Ishikawa (cell line): ENCODE measurements around the gene PRDM4.

Experiments
- CEBPB ChIP-seq: IDR thresholded peaks from 2 replicates; pipeline ENCODE4 v1.6.1; 2012
- CREB1 ChIP-seq: IDR thresholded peaks from 2 replicates; pipeline ENCODE4 v1.6.1; 2012; ENCODE audit warnings: low read depth
- EGR1 ChIP-seq: IDR thresholded peaks from 2 replicates; pipeline ENCODE4 v1.6.1; 2012
- EP300 ChIP-seq: IDR thresholded peaks from 2 replicates; pipeline ENCODE4 v1.6.1; 2012; ENCODE audit warnings: borderline replicate concordance
- FOXM1 ChIP-seq: IDR thresholded peaks from 2 replicates; pipeline ENCODE4 v1.6.1; 2012; ENCODE audit warnings: low read depth, borderline replicate concordance
- NFIC ChIP-seq: IDR thresholded peaks from 2 replicates; pipeline ENCODE4 v1.6.1; 2012
- RAD21 ChIP-seq: IDR thresholded peaks from 2 replicates; pipeline ENCODE4 v1.6.1; 2012; ENCODE audit warnings: low read depth
- TAF1 ChIP-seq: IDR thresholded peaks from 2 replicates; pipeline ENCODE4 v1.6.1; 2012; ENCODE audit warnings: low read depth, mild to moderate bottlenecking
- TCF12 ChIP-seq: IDR thresholded peaks from 2 replicates; pipeline ENCODE4 v1.6.1; 2012; ENCODE audit warnings: low read depth
- TEAD4 ChIP-seq: IDR thresholded peaks from 2 replicates; pipeline ENCODE4 v1.6.1; 2012
- YY1 ChIP-seq: IDR thresholded peaks from 2 replicates; pipeline ENCODE4 v1.6.1; 2012; ENCODE audit warnings: low read depth
- ZBTB7A ChIP-seq: IDR thresholded peaks from 2 replicates; pipeline ENCODE4 v1.6.1; 2012; ENCODE audit warnings: low read depth
- TF ChIP-seq, protein P1 (sequence below): IDR thresholded peaks from 2 replicates; pipeline ENCODE4 v1.6.1; 2012
- TF ChIP-seq, protein P2 (sequence below): IDR thresholded peaks from 2 replicates; pipeline ENCODE4 v1.6.1; 2012
- TF ChIP-seq, protein P3 (sequence below): IDR thresholded peaks from 2 replicates; pipeline ENCODE4 v1.6.1; 2012; ENCODE audit warnings: low read depth, mild to moderate bottlenecking

Gene PRDM4

DNA sequence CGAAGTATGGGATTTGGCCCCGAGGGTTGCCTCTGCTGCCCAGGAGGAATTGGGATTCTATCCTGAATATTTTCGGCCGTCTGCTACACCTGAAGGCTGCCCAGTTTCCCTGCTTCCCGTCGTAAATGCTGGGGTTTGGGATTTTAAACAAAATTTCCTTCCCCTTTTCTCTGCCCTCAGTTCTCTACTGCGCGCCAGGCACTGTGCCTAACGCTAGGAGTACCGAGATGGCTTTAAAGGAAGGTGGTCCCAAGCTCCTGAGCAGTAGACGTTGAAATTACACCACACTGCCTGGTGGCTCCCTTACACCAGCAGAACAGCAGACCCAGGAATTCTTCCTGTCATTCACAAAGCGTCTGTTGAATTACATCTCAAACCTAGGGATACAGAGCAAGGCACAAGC, 566 bp upstream of the PRDM4 start:
- TF ChIP-seq CREB1 (no peak), EGR1 (no peak), NFIC (no peak), TAF1 (0 out of 2 replicates have a peak, but pooled peaks have one; percentile 3)

DNA sequence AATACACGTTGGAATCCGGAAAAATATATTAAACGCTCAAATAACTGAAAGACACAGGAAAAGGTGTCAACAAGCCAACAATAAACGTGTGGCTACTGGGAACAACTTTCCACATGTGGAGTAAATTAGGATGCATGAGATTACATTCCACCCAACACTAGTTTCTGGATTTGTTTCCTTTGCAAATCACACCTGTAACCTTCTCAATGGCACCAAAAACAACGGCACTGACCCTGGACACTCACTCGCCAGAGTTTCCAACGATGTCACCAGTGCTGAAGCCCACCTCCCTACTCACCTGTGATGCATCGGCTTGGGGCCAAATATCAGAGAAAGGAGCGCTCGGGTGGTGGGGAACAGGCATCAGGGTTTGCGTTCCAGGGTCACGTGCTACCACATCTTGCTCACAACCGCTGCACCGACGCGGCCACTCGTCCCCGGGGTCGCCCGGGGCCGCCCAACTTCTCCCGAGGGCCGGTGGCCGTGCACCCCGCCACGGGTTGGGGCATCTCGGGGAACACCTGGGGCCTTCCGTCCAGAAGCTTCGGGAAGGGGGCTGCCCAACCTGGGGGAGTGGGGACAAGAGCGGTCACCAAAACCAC, 629 bp downstream of the PRDM4 start:
- TF ChIP-seq, protein P1, sequence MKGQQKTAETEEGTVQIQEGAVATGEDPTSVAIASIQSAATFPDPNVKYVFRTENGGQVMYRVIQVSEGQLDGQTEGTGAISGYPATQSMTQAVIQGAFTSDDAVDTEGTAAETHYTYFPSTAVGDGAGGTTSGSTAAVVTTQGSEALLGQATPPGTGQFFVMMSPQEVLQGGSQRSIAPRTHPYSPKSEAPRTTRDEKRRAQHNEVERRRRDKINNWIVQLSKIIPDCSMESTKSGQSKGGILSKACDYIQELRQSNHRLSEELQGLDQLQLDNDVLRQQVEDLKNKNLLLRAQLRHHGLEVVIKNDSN: peak; percentile 87
- no peak for TF ChIP-seq RAD21

DNA sequence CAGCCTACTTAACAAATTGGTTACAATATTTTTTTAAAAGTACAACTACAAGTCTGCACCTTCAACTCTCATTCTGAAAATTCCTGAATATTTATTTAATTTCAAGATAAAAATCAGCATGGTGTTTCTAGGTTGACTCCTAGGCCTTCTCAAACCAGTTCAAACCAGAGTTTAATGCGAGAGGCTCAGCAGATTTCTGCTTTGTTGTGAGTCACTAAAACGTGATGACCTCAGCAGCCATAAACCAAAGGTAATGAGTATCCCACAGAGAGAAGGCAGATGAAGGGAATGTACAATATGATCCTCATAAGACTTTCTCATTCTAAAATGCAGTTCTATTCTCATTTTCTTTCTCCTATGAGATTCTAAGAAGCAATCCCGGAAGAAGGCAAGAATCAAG, 1.5 kb downstream of the PRDM4 start:
- TF ChIP-seq FOXM1: no peak
- TF ChIP-seq CREB1: no peak
- TF ChIP-seq YY1: no peak
- no peak for TF ChIP-seq NFIC
- no peak for TF ChIP-seq TCF12
- no peak for TF ChIP-seq CEBPB
- TF ChIP-seq EP300: no peak
- TF ChIP-seq EGR1: no peak
- TF ChIP-seq, protein P2, sequence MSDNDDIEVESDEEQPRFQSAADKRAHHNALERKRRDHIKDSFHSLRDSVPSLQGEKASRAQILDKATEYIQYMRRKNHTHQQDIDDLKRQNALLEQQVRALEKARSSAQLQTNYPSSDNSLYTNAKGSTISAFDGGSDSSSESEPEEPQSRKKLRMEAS: no peak

DNA sequence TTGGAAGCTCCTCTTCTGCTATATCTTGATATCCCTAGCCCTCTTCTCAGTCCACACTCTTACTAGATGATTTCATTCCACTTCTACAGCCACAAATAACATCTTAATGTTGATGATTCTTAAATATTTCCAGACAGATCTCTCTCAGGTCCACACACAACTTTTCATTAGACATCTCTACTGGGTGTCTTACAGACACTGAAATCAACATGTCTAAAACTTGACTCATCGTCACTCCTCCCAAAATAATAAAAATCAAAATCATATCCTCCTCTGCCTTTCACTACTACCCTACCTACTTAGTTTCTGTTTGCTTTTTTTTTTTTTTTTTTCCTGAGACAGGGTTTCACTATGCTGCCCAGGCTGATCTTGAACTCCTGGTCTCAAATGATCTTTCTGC, 11.9 kb downstream of the PRDM4 start:
- TF ChIP-seq, protein P1: no peak
- TF ChIP-seq EGR1 (no peak), ZBTB7A (no peak), TCF12 (no peak), RAD21 (no peak), FOXM1 (no peak), CREB1 (no peak), YY1 (no peak), CEBPB (no peak), NFIC (no peak)

DNA sequence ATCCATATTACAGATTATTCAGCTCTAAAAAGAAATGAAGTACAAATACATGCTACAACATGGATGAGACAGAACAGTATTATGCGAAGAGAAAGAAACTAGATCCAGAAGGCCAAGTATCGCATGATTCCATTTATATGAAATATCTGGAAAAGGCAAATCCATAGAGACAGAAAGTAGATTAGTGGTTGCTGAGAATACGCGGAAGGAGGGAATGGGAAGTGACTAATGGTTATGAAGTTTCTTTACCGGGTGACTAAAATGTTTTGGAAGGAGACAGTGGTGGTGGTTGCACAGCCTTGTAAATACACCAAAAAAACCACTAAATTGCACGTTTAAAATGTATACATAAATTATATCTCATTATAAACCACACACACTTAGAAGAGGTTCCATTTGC, 12.5 kb downstream of the PRDM4 start:
- TF ChIP-seq EGR1 (no peak), TAF1 (no peak), NFIC (no peak), EP300 (no peak), ZBTB7A (no peak), YY1 (no peak), FOXM1 (no peak), CEBPB (no peak), TEAD4 (no peak), TCF12 (no peak), RAD21 (no peak), CREB1 (no peak)
- TF ChIP-seq, protein P3, sequence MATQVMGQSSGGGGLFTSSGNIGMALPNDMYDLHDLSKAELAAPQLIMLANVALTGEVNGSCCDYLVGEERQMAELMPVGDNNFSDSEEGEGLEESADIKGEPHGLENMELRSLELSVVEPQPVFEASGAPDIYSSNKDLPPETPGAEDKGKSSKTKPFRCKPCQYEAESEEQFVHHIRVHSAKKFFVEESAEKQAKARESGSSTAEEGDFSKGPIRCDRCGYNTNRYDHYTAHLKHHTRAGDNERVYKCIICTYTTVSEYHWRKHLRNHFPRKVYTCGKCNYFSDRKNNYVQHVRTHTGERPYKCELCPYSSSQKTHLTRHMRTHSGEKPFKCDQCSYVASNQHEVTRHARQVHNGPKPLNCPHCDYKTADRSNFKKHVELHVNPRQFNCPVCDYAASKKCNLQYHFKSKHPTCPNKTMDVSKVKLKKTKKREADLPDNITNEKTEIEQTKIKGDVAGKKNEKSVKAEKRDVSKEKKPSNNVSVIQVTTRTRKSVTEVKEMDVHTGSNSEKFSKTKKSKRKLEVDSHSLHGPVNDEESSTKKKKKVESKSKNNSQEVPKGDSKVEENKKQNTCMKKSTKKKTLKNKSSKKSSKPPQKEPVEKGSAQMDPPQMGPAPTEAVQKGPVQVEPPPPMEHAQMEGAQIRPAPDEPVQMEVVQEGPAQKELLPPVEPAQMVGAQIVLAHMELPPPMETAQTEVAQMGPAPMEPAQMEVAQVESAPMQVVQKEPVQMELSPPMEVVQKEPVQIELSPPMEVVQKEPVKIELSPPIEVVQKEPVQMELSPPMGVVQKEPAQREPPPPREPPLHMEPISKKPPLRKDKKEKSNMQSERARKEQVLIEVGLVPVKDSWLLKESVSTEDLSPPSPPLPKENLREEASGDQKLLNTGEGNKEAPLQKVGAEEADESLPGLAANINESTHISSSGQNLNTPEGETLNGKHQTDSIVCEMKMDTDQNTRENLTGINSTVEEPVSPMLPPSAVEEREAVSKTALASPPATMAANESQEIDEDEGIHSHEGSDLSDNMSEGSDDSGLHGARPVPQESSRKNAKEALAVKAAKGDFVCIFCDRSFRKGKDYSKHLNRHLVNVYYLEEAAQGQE: no peak
- TF ChIP-seq, protein P2: no peak
- TF ChIP-seq, protein P1: no peak

DNA sequence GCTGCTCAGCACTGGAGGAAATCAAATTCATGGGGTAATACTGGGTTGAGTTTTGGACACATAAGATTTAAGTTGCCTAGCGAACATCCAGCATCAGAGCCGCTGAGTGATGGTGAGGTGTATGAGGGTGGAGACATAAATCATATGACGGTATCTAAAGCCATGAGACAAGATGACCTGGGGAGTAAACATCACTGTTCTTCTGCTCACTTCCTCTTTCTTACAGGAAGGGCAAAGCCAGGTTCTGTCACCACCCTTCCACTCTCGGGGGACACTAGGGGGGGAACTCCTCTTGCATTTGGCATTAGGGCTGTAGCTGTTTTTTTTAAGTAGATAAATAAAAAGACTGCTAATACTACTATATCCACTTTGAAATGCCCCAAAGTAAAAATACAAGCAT, 24.0 kb downstream of the PRDM4 start:
- TF ChIP-seq TEAD4 (no peak), NFIC (no peak), EP300 (no peak), EGR1 (no peak), ZBTB7A (no peak), RAD21 (no peak), YY1 (no peak), TAF1 (no peak), CEBPB (no peak), CREB1 (no peak), FOXM1 (no peak), TCF12 (no peak)
- TF ChIP-seq, protein P1: no peak
- TF ChIP-seq, protein P2: no peak
- TF ChIP-seq, protein P3: no peak
